Endothelial cell (in vitro differentiated cells): Measurements from ENCODE around the gene RAVER1. TPM values are rescaled to one million over a fixed set of nuclear protein-coding genes. Genes with fewer than 3 reads are reported as not detected.

ENCODE experiments used
- DNase-seq: peaks from one replicate; pipeline ENCODE4 v3.0.0; 2021; ENCODE audit warnings: low spot score
- H3K27ac Mint-ChIP-seq: one replicate; pipeline ENCODE4 v1.8.0; 2021; ENCODE audit warnings: mixed read lengths, inconsistent platforms; ENCODE audit not compliant: unreplicated experiment
- H3K27me3 Mint-ChIP-seq: one replicate; pipeline ENCODE4 v1.8.0; 2021; ENCODE audit warnings: mild to moderate bottlenecking, moderate library complexity, mixed read lengths, inconsistent platforms; ENCODE audit not compliant: unreplicated experiment
- H3K36me3 Mint-ChIP-seq: one replicate; pipeline ENCODE4 v1.8.0; 2021; ENCODE audit warnings: mild to moderate bottlenecking, low read depth, mixed read lengths, inconsistent platforms; ENCODE audit not compliant: unreplicated experiment
- H3K4me1 Mint-ChIP-seq: one replicate; pipeline ENCODE4 v1.8.0; 2021; ENCODE audit warnings: mild to moderate bottlenecking, mixed read lengths, inconsistent platforms; ENCODE audit not compliant: unreplicated experiment
- H3K4me3 Mint-ChIP-seq: one replicate; pipeline ENCODE4 v1.8.0; 2021; ENCODE audit warnings: mild to moderate bottlenecking, mixed read lengths, inconsistent platforms; ENCODE audit not compliant: unreplicated experiment
- H3K9me3 Mint-ChIP-seq: one replicate; pipeline ENCODE4 v1.8.0; 2021; ENCODE audit warnings: mixed read lengths, inconsistent platforms; ENCODE audit not compliant: unreplicated experiment
- CTCF ChIP-seq: fragments of 200-600 bp; sonication (generic); IDR thresholded peaks from one replicate; pipeline ENCODE4 v1.5.0; 2021; ENCODE audit warnings: antibody characterized with exemption; ENCODE audit not compliant: unreplicated experiment
- total RNA-seq: library from RNA; stranded (reverse); fragmentation: NEBNext Ultra II Directional; extraction: Animal tissue kit (Norgen Biotek cat#: 25700); gene quantifications from one replicate; pipeline ENCODE4 v1.2.1, GENCODE V29; 2021; ENCODE audit not compliant: unreplicated experiment

RAVER1 gene
- total RNA-seq, 1 donor from 2014 or later: 46.1 TPM

GRCh38 chr19:10268071-10268470 is 65.3 kb downstream of the RAVER1 start:
- H3K9me3 Mint-ChIP-seq: no peaks in the 10 kb centered on the region
- H3K36me3 Mint-ChIP-seq: no peaks in the 10 kb centered on the region
- peaks cover 14% of the 10 kb centered on the region for H3K4me1 Mint-ChIP-seq
- TF ChIP-seq CTCF: no peak
- peak overlapping the region; percentile 71 for H3K4me3 Mint-ChIP-seq
- H3K27ac Mint-ChIP-seq: peak overlapping the region; percentile 99
- DNase-seq: peak; percentile 44
- H3K27me3 Mint-ChIP-seq: peaks cover 15% of the 10 kb centered on the region

GRCh38 chr19:10266706-10267105 is 66.6 kb downstream of the RAVER1 start:
- DNase-seq: no peak
- Mint-ChIP-seq H3K9me3 (no peaks in the 10 kb centered on the region), H3K27me3 (peaks cover 15% of the 10 kb centered on the region), H3K4me3 (peak overlapping the region; percentile 27), H3K4me1 (peaks cover 14% of the 10 kb centered on the region), H3K27ac (peak overlapping the region; percentile 78), H3K36me3 (peaks cover under 1% of the 10 kb centered on the region)
- no peak for TF ChIP-seq CTCF

Other genes with a start within 250 kb of the RAVER1 start
- gene SHFL, start 247.2 kb downstream of the RAVER1 start, total RNA-seq: 9.2 TPM
- 0.36 TPM for gene ANGPTL6, start 230.9 kb downstream of the RAVER1 start, total RNA-seq
- gene PPAN, start 227.2 kb downstream of the RAVER1 start, total RNA-seq: 39.6 TPM
- gene P2RY11, start 221.8 kb downstream of the RAVER1 start, total RNA-seq: 16.3 TPM
- 286 TPM for gene EIF3G, start 213.6 kb downstream of the RAVER1 start, total RNA-seq
- 119 TPM for gene DNMT1, start 138.6 kb downstream of the RAVER1 start, total RNA-seq
- 9.3 TPM for gene S1PR2, start 102.2 kb downstream of the RAVER1 start, total RNA-seq
- 51.3 TPM for gene MRPL4, start 81.3 kb downstream of the RAVER1 start, total RNA-seq
- gene ICAM1, start 62.4 kb downstream of the RAVER1 start, total RNA-seq: 7.2 TPM
- gene ICAM4, start 46.6 kb downstream of the RAVER1 start, total RNA-seq: 0.36 TPM
- gene ICAM5, start 43.6 kb downstream of the RAVER1 start, total RNA-seq: not detected
- gene ZGLP1, start 23.7 kb downstream of the RAVER1 start, total RNA-seq: 8.2 TPM
- gene FDX2, start 17.5 kb downstream of the RAVER1 start, total RNA-seq: 18.9 TPM
- gene ICAM3, start 6.1 kb upstream of the RAVER1 start, total RNA-seq: 24.9 TPM
- gene TYK2, start 47.0 kb upstream of the RAVER1 start, total RNA-seq: 143 TPM
- 386 TPM for gene CDC37, start 70.0 kb upstream of the RAVER1 start, total RNA-seq
- 0.46 TPM for gene PDE4A, start 87.0 kb upstream of the RAVER1 start, total RNA-seq
- 56.4 TPM for gene KEAP1, start 169.8 kb upstream of the RAVER1 start, total RNA-seq
- not detected for gene S1PR5, start 183.9 kb upstream of the RAVER1 start, total RNA-seq
- 11.8 TPM for gene ATG4D, start 210.4 kb upstream of the RAVER1 start, total RNA-seq
- 25.2 TPM for gene KRI1, start 232.5 kb upstream of the RAVER1 start, total RNA-seq
- 8.1 TPM for gene CDKN2D, start 235.4 kb upstream of the RAVER1 start, total RNA-seq